ENCODE measurements around the gene CBLIF.

- TF ChIP-seq CTCF (IDR thresholded peaks at IDR 0.05; ENCODE audit: low read depth, low read length, poor library complexity, severe bottlenecking) (no peak), EZH2phosphoT487 (IDR thresholded peaks at IDR 0.05; ENCODE audit: borderline replicate concordance, low read length) (no peak)
Observed at GRCh38 chr11:59785818-59786217, 59.5 kb downstream of the CBLIF start.
